HG02981 (cell line): ENCODE results near the gene ALG12.

Source experiments
- ATAC-seq: cut with Tn5 transposase; IDR thresholded peaks from one replicate; pipeline ENCODE4 v1.9.1; 2021; ENCODE audit warnings: mild to moderate bottlenecking, moderate library complexity; ENCODE audit not compliant: unreplicated experiment

ALG12 gene

DNA sequence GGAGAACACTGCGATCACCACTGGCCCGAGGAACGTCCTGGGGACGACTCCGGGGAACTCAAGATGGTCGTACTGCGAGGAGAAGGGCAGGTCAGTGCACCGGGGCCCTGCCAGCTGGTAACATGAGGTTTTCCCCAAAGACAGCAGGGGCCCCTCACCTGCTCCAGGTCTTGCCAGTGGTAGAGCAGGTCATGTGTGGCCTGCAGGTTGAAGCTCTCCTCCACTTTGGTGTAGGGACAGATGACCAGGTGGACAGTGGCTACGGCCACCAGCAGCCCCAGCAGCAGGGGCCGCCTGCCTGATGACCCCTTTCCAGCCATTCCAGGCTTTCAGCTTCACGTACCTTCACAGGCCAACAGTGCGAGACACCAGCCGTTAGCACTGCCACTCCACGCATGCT is 4.8 kb downstream of the ALG12 start:
- no peak for ATAC-seq

DNA sequence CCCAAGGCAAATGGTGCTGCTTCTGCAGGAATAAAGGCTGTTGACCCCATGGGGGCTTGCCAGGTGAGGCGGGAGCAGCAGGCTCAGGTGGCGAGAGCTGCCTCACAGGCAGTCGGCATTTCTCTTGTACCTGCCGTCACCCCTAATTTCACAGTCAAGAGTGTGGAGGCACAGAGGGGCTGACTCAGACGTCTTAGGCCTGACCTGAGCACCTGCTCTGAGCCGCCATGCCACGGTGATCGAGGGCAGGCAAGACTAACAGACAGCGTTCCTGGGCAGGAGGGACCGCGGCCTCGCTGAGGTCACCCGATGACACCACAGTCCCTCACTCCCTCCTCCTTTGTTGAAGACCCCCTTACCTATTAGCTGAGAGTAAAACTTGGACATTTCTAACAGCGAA is 5.2 kb downstream of the ALG12 start:
- no peak for ATAC-seq

DNA sequence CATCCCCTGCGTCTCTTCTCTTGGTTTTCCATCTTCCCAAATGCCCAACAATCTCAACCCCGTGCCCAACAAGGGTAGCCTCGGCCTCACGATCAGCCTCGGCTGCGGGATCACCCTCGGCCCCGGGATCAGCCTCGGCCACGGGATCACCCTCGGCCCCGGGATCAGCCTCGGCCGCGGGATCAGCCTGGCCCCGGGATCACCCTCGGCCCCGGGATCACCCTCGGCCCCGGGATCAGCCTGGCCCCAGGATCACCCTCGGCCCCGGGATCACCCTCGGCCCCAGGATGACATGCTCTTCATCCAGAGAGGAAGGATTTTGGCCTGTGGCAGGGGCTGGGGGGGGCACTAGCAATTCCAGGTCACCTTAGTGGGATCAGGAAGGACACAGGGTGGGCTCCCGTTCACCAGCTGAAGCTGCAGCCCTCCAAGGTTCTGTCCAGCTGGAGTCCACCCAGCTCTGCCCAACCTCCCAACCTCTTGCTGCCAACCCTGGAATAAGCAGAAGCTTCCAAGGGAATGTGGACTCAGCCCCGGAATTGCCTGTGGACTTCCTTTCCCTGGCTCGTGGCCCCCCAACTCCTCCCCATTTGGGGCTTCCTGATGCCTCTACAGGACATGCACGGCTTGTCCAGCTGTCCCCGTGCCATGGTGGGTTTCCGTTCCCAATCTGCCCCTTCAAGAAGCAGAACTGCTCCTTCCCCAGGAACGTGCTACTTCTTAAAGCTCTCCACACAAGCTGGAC is 6.2 kb downstream of the ALG12 start:
- no peak for ATAC-seq

GRCh38 chr22:49910229-49911155 is 7.7 kb downstream of the ALG12 start:
- ATAC-seq: no peak

DNA sequence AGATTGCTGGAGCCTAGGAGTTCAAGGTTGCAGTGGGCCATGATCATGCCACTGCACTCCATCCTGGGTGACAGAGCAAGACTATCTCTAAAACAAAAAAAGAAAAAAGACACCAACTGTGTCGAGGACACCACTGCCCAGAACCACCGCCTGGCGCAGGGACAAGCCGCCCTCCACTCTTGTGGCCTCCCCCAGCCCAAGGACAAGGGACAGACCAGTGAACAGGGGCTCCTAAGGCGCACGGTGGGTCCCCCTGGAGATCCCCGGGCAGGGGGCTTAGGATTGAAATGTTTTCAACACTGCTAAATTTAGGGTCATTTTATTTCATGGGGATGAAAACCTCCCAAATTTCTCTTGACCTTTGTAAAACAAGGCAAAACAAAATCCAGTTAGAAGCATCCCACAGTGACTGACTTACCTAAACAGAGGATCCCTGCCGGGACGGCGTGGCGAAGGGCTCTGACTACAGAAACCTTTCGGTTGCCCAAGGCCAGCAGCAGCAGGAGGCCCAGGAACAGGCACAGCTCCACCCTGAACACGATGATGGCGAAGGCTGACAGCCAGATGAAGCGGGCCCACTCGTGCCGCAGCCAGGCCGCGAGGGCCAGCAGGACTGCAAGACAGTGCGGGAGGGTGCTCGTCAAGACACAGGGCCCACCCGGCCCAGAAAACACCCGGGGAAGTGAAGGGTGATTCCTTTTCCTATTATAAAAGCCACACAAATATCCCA is 8.6 kb downstream of the ALG12 start:
- ATAC-seq: no peak

- ATAC-seq: no peak
These were observed 10.4 kb downstream of the ALG12 start for GRCh38 chr22:49907807-49908206.

DNA sequence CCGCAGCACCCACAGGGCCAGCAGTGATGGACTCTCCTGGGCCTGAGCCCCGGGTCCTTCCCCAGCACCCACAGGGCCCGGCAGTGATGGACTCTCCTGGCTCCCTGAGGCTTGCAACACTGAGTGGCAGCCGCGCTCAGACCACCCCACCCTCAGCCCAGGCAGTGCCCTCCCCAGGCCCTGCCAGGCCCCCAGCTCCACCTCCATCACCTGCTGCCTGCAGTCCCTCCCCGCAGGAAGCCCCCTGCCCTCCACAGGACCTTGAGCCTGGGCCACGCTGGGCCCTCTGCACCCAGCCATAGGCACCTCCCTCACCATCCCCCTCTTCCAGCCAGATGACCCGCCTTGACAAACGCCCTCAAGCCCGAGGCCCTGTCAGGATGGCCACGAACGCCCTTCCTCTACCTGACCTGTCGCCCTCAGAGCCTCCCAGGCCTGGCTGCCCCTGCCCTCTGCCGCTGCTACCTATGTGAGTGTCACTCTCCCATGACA is 11.4 kb downstream of the ALG12 start:
- ATAC-seq: no peak

DNA sequence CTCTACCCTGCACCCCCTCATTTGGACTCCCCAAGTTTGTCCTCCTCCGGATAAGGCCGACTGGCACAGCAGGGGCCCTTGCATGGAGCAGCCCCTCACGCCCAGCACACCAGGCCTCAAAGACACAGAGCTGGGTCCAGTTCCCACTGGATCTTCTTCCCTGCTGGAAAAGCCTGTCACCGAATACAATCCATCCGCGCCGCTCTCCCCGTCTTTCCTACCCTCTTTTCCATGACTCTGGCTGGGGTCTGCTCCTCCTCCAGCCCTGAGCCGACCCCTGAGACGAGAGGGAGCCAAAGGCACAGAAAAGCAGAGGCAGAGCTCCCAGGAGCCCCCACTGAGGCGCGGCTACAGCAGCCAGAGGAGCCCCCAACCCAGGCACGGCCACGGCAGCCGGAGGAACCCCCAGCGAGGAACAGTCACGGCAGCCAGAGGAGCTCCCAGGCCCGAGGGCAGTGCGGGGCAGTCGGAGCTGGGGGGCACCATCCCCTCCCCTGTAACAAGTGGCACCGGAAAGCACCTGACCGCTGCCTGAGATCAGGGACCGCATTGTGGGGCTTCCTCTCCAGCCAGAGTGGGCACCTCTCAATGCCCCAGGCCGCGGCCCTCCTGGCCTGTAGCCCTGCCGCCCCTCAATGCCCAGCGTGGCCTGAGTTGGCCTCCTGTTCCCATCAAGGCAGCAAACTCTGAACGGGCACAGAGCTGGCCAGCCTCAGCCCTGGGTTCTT is 12.0 kb downstream of the ALG12 start:
- no peak for ATAC-seq

- ATAC-seq: no peak
These were observed 12.8 kb downstream of the ALG12 start for GRCh38 chr22:49905465-49905864.

- ATAC-seq: no peak
These were observed 14.2 kb downstream of the ALG12 start for GRCh38 chr22:49904040-49904369.

- no peak for ATAC-seq
These were observed 14.8 kb downstream of the ALG12 start for GRCh38 chr22:49903322-49904039.

GRCh38 chr22:49901457-49901856 is 16.8 kb downstream of the ALG12 start:
- no peak for ATAC-seq

GRCh38 chr22:49900441-49901230 is 17.6 kb downstream of the ALG12 start:
- no peak for ATAC-seq

GRCh38 chr22:49899530-49899929 is 18.7 kb downstream of the ALG12 start:
- no peak for ATAC-seq

- ATAC-seq: no peak
These were observed 21.1 kb downstream of the ALG12 start for GRCh38 chr22:49897015-49897684.

DNA sequence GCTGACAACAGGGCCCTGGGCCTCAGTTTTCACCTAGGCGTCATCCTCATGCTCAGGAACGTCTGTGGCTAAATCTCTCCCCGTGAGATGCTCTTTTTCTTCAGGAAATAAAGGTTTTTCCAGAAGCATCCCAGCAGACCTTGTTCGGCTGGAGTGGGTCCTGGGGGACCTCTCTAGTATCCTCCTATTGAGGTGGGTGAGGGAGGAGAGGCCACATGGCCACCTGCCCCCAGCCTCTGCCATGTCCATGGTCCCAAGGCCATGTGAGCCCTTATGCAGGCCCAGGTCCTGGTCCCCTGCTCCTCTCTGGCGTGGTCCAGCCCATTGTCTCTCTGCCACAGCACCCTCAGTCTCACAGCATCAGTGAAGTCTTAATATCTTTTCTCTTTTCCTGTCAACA is 22.0 kb downstream of the ALG12 start:
- ATAC-seq: no peak

- no peak for ATAC-seq
These were observed 23.8 kb downstream of the ALG12 start for GRCh38 chr22:49894322-49895054.

DNA sequence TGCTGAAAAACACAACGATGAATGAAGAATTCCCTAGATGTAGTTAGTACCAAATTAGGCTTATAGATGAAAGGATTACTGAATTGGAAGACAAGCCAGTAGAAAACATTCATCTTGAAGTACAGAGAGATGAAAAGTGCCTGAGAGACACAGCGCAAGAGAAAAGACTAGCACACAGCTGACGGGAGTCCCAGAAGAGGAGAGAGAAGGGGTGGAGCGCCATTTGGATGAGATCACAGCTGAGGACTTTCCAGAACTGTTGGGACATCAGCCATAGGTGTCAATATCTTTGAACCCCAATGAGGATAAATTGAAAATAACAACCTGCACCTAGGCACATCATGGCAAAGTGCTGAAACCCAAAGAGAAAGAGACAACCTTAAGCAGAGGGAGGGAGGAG is 25.2 kb downstream of the ALG12 start:
- ATAC-seq: no peak
